PFSK-1 (cell line): ENCODE data around the gene TNRC6C.

Source experiments
- FOXP2 ChIP-seq: optimal IDR thresholded peaks from 2 replicates; pipeline ENCODE3; 2011; ENCODE audit warnings: borderline replicate concordance, control low read depth, inconsistent platforms; ENCODE audit not compliant: insufficient read depth; ENCODE audit errors: extremely low read length, extremely low read depth
- POLR2AphosphoS5 ChIP-seq: IDR thresholded peaks from 2 replicates; pipeline ENCODE4 v1.6.1; 2012; ENCODE audit warnings: low read depth, mild to moderate bottlenecking, control low read depth, low read length, moderate library complexity
- REST ChIP-seq, 2 experiments: IDR thresholded peaks; 2 replicates each; pipeline versions ENCODE4 v1.6.1 to v1.8.0; 2011 to 2012; ENCODE audit warnings: low read depth in 2 of 2, low read length in 2 of 2, control low read depth in 1 of 2, inconsistent platforms in 1 of 2, mild to moderate bottlenecking in 1 of 2, moderate library complexity in 1 of 2; ENCODE audit not compliant: insufficient read depth in 1 of 2
- SIN3A ChIP-seq: IDR thresholded peaks from 2 replicates; pipeline ENCODE4 v1.6.1; 2012; ENCODE audit warnings: mild to moderate bottlenecking, low read length, moderate library complexity, borderline replicate concordance; ENCODE audit not compliant: insufficient read depth
- TAF1 ChIP-seq: IDR thresholded peaks from 2 replicates; pipeline ENCODE4 v1.6.1; 2012; ENCODE audit warnings: low read length, control low read depth, borderline replicate concordance; ENCODE audit not compliant: insufficient read depth

Gene TNRC6C

GRCh38 chr17:78143214-78144146 is 185.0 kb downstream of the TNRC6C start:
- TF ChIP-seq FOXP2 = no peak
- no peak for TF ChIP-seq SIN3A

GRCh38 chr17:78144147-78144719 is 185.7 kb downstream of the TNRC6C start:
- TF ChIP-seq POLR2AphosphoS5 = no peak
- no peak for TF ChIP-seq TAF1
- no peak for TF ChIP-seq REST (IDR thresholded peaks at IDR 0.05; ENCODE audit: insufficient read depth in 1 of 2, low read depth in 2 of 2, low read length in 2 of 2)
- no peak for TF ChIP-seq SIN3A
- no peak for TF ChIP-seq FOXP2

- TF ChIP-seq SIN3A (no peak), FOXP2 (no peak), REST (IDR thresholded peaks at IDR 0.05; ENCODE audit: insufficient read depth in 1 of 2, low read depth in 2 of 2, low read length in 2 of 2) (no peak), TAF1 (no peak), POLR2AphosphoS5 (no peak)
These were observed 186.5 kb downstream of the TNRC6C start for GRCh38 chr17:78144736-78145641.

- TF ChIP-seq FOXP2 (no peak), POLR2AphosphoS5 (no peak), REST (IDR thresholded peaks at IDR 0.05; ENCODE audit: insufficient read depth in 1 of 2, low read depth in 2 of 2, low read length in 2 of 2) (no peak), TAF1 (no peak)
These were observed 188.0 kb downstream of the TNRC6C start for GRCh38 chr17:78146471-78146869.

GRCh38 chr17:78146881-78147280 is 188.4 kb downstream of the TNRC6C start:
- TF ChIP-seq REST (IDR thresholded peaks at IDR 0.05; ENCODE audit: insufficient read depth in 1 of 2, low read depth in 2 of 2, low read length in 2 of 2) (no peak), POLR2AphosphoS5 (no peak), TAF1 (no peak), FOXP2 (no peak), SIN3A (no peak)
